GM18873 (cell line): Measurements from ENCODE around the gene ARFGAP3.
"Not testable (repeated sequence)": the region's sequence is repeated elsewhere in the genome, so short reads cannot be mapped to it uniquely, and the experiment has no call there.

Source experiments
- ATAC-seq: cut with Tn5 transposase; IDR thresholded peaks from one replicate; pipeline ENCODE4 v1.9.1; 2021; ENCODE audit warnings: mild to moderate bottlenecking, moderate library complexity, moderate number of reproducible peaks; ENCODE audit not compliant: unreplicated experiment, low FRiP score

The ARFGAP3 gene

DNA sequence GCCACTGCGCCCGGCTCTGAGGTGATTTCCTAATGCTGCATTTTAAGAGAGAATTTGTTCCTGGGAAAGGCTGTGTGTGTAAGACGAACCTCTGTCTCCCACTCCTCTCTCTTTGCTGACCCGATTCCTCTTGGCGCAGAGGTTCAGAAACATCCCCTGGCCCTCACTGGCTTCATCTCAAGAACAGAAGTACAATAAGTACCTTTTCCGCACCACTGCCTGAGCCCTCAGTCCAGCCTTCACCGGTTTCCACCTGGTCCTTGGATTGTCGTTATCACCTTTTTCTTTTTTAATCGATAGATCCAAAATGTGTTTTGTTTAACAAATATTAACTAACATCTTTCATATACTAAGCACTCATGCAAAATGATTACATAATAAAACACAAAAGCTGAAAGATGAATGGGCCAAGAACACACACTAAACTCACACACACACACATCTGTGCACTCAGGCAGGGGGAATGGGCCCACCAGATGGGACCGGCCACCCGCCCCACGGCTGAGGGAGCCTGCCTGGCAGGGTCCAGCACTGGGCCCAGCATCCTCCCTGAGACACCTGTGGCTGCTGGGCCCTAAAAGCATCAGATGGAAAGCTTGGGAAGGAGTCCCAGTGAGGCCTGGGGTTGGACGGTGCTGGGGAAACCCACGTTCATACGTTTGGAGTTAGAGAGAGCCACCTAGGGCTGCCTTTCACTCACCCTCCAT lies 86.0 kb downstream of the ARFGAP3 start:
- ATAC-seq, result no peak

DNA sequence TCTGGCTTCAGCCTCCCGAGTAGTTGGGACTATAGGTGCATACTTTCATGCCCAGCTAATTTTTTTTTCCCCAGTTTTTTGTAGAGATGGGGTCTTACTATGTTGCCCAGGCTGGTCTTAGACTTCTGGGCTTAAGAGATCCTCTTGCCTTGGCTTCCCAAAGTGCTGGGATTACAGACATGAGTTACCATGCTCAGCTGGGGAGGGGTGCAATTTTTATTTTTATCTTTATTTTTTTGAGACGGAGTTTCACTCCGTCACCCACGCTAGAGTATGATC lies 86.7 kb downstream of the ARFGAP3 start:
- ATAC-seq, result no peak

DNA sequence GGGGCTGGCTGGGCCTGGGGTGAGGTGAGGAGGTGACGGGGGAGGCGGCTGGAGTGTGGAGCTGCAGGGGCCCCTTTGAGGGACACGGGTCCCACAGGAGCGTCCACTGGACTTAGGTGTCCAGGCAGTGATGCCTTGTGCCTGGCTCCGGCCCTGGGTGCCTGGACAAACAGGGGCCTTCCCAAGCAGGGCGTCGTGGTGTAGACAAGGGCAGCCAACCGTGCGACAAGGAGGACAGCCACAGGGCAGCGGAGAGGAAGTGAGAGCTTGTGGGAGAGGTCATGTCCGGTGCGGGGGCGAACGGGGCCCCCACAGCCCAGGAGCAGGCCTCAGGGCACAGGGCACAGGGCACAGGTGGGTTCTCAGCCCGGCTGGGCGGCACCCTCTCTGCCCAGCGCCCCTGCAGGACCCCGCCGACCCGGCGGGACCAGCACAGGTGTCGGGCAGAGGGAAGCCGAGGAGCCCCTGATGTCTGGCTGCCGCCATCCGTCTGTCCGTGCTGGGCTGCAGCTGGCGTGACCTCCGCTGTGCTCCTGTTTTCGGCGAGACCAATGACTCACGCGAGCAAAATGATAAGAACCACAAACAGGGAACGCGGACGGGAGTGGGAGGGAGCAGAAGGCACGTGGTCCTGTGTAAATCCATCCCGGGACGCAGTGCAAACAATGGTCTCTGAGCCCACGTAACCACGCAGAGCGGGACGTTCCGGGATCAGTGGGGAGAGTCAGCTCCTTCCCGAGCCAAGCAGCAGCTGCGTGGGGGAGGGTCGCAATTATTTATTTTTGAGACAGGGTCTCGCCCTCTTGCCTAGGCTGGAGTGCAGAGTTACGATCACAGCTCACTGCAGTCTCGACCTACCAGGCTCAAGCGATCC lies 87.3 kb downstream of the ARFGAP3 start:
- ATAC-seq, result peak; percentile 66

DNA sequence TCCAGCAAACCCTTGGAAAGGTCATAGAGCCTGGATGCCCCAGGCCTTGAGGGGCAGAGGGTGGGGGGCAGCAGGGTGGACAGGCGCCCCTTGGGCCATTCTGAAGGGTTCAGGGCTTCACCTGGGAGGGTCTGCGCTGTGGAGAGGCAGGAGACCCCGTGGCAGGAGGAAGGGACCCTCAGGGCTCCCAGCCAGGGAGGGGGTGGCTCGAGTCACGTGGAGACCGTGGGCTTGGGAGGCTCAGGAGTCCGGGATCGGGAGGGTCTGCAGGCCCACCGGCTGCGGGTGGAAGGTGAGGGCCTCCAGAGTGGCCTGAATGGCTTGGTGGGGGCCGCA lies 87.9 kb downstream of the ARFGAP3 start:
- no peak for ATAC-seq

DNA sequence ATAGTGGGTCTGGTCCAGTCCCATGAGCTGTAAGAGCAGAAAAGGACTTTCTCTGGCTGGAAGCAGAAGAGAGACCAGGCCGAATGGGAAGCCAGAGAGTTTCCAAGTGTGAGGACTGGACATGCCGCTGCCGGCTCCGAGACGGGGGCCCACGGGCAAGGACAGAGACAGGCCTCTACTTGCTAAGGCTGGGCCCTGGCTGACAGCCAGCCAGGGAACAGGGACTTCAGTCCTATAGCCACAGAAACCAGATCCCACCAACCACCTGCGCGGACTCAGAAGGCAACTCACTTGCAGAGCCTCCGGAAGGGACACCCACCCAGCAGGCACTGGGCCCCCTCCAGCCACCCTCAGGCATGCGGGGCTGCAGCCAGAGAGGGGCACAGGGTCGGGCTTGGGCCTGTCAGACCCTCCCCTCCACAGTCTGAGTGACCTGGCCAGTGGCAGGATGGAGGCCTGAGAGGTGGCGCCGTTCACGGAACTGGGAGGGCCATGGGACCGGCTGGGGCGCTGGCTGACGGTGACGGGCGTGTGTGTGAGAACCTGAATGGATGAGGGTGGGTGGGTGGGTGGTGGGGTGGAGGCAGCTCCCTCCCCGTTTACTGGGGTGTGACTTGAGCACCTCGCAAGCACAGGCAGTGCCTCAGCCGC lies 88.6 kb downstream of the ARFGAP3 start:
- no peak for ATAC-seq

DNA sequence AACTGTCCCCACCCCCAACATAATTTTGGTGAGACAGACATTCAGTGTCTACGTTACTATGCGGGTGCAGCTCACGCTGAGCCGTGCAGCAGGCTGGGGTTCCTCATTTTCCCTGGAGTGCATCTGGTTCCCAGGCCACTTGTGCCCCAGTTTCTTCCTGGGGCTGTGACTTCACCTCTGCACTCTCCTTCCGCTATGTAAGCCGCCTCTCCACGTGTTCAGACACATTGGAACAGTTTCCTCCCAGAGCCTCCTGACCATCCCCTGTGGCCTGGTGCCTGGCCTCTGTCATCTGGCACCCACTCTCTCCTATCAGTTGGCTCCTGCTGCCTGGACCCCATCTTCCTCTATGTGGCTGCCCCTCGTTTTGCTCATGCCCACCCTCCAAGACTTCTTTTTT lies 90.2 kb downstream of the ARFGAP3 start:
- ATAC-seq, result no peak

DNA sequence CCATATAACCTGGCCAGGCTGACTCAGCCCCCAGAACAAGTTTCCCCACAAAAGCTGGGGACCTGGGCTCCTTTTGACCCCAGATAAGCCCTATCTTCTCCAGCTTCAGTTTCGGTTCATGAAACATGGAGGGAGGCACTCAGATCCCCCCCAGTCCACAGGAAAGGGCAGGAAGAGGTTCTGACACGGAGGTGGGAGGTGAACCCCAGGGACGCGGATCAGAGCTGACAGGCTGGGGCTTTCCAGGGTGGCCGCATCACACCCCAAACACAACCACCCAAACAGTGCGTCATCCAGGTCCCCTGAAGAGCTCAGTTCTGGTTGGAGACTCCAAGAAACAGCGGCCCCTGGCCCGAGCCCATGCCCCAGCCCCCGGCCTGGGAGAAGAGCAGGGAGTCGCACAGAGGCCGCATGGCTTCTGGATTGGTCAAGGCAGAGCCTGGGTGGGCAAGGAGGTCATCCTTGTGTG lies 92.1 kb downstream of the ARFGAP3 start:
- ATAC-seq, result no peak

DNA sequence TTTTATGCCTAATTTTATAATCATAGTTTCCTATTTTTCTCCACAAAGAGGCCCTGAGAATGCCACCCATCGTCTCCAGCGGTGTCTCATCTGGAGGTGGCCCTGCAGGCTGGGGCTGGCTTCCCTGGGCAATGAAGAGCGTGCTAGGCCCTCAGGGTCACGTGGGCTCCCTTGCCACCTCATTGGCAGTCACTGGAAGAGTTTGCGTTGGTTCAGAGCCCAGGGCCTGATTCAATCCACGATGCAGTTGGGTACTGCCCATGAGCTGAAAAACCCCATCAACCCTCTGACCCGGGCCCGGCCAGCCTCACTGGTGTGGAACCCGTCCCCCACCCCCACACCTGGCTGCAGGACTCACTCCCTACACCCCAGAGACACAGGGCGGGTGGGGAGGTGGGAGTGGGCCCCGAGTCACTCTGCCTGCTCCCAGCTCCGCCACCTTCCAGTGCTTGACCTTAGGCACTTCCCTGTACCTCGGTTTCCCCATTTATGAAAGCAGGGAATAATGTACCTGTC lies 93.0 kb downstream of the ARFGAP3 start:
- ATAC-seq, result no peak

DNA sequence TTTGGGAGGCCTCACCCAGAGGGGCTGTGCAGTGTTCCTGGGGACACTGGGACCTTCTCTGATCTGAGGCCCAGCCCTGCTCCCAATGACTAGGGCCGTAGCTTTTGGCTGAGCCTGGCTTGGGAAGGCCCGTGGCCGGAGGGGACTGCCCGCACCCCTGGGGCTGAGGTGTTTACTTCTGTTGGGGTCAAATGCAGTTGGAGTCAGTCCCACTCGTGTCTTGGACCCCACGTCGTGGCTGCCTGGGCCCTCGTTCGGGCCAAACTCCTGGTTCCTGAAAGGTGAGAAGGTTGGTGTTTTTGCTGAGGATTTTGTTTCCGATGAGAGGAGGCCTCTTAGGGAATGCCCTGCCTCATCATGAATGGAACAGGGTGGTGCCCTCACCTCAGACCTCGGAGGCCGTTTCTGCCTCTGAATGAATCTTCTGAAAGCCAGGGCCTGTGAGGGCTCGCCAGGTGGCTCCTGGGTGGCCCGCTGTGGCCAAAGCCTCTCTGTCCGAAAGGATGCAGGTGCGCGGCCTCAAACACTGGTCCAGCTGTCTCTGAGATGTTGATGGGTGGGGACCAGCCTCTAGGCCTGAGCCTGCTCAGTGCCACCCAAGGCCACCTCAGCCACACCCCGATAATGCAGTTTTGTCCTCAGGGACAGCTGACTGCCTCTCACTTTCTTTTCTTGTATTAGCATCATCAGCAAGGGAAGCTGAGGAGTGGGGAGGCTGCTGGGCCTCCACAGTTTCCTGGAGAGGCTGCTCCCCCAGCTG lies 96.1 kb downstream of the ARFGAP3 start:
- ATAC-seq, result no peak

DNA sequence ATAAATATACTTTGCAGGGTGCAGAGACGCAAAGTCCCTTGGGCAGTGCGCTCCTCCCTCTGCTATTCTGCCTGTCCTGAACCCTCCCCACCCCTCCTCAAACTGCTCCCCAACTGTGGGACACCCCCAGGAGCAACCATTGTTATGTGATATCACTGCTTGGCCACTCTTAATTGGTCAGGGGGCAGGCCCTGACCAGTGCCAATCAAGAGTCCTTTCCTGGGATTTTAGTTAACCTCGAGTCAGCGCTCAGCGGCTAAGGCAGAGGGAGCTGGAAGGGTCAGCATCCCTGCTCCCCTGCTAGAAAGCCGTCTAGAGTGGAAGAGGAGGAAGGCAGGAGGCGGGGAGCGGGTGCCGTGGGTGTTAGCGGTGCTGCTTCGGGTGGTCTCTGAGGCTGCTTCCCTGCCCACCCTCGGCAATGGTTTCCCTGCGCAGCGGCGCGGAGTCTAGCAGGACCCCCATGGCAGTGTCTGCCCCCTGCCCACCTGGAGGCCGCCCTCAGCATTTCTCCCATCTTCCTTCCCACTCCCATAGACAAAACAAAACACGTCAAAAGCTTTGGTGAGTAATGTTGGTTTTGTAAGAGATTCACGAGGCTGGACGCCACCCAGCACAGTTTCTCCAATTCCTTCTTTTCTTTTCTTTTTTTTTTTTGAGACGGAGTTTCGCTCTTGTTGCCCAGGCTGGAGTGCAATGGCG lies 98.0 kb downstream of the ARFGAP3 start:
- no peak for ATAC-seq

DNA sequence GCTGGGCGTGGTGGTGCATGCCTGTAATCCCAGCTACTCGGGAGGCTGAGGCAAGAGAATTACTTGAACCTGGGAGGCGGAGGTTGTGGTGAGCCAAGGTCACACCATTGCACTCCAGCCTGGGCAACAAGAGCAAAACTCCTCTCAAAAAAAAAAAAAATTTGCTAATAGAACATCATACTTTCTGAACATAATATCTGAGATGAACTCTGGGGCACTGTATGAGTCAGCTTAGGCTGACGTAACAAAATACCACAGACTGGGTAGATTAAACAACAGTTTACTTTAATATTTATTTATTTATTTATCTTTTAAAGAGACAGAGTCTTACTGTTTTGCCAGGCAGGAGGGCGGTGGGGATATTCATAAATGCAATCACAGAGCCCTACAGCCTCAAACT lies 101.5 kb downstream of the ARFGAP3 start:
- not testable (repeated sequence) for ATAC-seq

DNA sequence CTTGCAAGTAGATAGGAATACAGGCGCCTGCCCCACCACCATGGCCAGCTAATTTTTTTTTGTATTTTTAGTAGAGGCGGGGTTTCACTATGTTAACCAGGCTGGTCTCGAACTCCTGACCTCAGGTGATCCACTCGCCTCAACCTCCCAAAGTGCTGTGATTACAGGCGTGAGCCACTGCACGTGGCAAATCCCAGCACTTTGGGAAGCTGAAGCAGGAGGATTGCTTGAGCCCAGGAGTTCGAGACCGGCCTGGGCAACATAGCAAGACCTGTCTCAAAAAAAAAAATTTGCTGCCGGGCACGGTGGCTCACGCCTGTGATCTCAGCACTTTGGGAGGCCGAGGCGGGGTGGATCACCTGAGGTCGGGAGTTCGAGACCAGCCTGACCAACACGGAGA lies 102.0 kb downstream of the ARFGAP3 start:
- not testable (repeated sequence) for ATAC-seq

DNA sequence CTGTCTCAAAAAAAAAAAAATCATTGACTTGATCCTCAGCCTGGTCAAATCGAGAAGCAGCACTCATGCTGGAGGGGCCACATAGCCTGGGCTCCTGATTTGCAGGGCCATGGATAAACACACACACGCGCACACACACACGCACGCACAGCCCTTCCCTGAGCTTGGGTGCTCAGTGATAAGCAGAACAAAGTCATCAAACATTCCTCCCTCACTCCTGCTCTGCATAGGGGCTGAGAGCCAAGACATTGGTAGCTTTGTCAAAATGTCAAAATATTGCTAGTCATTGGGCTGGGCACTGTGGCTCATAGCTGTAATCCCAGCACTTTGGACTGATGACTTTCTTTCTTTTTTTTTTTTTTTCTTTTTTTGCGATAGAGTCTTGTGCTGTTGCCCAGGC lies 102.4 kb downstream of the ARFGAP3 start:
- no peak for ATAC-seq

DNA sequence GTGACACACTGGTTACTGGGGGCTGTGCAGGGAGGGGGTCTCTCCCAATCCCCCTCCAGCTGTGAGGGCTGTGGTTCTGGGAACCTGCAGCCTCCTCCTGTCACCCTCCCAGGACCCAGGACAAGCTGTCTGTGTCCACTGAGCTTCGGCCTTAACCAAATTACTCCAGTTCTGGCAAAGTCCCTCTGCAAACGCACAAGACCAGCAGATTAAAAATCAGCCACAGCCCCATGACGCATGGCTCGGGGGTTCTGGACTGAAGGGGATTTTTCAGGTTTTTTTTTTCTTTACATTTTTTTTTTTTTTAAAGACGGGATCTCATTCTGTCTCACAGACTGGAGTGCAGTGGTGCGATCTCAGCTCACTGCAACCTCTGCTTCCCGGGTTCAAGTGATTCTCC lies 104.2 kb downstream of the ARFGAP3 start:
- ATAC-seq, result no peak

DNA sequence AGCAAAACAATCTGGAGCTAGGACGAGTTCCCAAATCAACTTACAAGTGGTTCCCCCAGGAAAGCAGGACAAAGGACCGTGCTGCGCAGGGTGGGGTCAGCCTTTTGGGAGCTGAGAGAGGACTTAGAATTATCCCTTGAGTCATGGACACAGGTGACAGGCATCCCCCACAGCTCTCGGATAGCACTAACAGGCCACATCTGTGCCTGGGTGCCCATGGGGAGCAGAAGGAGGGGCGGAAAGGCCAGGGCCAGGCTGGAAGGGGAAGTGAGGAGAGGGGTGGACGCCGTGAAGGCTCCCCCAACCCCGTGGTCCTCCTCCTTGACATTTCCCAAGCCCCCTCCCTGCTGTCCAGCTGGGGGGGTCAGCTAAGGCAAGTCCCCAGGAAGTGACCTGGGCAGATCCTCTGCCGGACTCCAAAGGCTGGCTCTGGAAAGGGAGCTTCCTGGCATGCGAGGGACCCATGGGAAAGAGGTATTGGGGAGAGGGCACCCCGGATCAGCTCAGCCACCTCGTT lies 104.8 kb downstream of the ARFGAP3 start:
- no peak for ATAC-seq

DNA sequence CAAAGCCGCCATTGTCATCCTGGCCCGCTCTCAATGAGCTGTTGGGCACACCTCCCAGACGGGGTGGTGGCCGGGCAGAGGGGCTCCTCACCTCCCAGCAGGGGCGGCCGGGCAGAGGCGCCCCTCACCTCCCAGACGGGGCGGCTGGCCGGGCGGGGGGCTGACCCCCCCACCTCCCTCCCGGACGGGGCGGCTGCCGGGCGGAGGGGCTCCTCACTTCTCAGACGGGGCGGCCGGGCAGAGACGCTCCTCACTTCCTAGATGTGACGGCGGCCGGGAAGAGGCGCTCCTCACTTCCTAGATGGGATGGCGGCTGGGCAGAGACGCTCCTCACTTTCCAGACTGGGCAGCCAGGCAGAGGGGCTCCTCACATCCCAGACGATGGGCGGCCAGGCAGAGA lies 106.7 kb downstream of the ARFGAP3 start:
- not testable (repeated sequence) for ATAC-seq

DNA sequence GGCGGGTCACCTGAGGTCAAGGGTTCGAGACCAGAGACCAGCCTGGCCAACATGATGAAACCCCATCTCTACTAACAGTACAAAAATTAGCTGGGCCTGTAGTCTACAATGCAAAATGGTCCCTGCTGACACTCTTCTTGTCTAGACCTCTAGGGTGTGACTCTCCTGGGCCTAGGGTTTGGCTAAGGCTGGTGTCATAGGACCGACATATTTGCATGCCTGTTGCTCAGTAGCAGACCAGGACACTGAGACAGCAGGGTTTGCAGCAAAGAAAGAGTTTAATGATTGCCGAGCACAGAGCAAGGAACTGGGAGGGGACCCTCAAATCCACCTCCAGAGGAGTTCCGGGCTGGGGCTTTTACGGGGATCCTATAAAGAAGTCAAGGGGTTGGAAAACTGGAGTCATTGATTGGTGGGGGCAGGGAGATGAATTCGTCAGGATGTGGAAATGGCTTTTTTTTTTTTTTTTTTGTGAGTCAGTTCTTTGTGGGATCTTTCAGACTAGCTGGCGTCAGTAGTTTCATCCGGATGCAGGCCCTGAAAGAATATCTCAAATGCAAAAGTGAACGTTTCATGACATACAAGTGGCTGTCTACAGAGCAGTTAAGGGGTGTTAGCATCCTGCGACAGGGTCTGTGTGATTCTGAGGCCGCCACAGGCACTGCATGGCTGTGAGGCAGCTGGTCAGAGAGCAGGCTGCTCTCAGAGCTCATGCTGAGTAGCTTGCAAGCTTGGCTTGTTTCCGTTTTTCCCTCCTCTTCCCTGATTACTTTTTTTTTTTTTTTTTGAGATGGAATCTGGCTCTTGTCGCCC lies 109.2 kb downstream of the ARFGAP3 start:
- ATAC-seq, result no peak
